LNCAP (cell line): ENCODE results near the gene CCDC149.

Experiments
- TF ChIP-seq, protein P1 (sequence below): fragments of 450-650 bp; IDR thresholded peaks from 2 replicates; pipeline ENCODE4 v1.5.1; 2017; ENCODE audit warnings: mild to moderate bottlenecking

CCDC149 gene

GRCh38 chr4:24794916-24795665 lies 117.8 kb downstream of the CCDC149 start, which contains the start of gene SOD3:
TSS of gene SOD3 (plus strand) at chr4:24795573. CDS start at chr4:24799522, 3,949 bp downstream.
- TF ChIP-seq, protein P1, sequence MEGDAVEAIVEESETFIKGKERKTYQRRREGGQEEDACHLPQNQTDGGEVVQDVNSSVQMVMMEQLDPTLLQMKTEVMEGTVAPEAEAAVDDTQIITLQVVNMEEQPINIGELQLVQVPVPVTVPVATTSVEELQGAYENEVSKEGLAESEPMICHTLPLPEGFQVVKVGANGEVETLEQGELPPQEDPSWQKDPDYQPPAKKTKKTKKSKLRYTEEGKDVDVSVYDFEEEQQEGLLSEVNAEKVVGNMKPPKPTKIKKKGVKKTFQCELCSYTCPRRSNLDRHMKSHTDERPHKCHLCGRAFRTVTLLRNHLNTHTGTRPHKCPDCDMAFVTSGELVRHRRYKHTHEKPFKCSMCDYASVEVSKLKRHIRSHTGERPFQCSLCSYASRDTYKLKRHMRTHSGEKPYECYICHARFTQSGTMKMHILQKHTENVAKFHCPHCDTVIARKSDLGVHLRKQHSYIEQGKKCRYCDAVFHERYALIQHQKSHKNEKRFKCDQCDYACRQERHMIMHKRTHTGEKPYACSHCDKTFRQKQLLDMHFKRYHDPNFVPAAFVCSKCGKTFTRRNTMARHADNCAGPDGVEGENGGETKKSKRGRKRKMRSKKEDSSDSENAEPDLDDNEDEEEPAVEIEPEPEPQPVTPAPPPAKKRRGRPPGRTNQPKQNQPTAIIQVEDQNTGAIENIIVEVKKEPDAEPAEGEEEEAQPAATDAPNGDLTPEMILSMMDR = no peak

GRCh38 chr4:24794480-24794879 lies 118.4 kb downstream of the CCDC149 start:
- TF ChIP-seq, protein P1 = no peak

- TF ChIP-seq, protein P1 = no peak
Measured at GRCh38 chr4:24794051-24794450, 118.8 kb downstream of the CCDC149 start.

- TF ChIP-seq, protein P1 = peak; percentile 36; the same call in 1 of the 2 replicates
Measured at GRCh38 chr4:24793219-24794005, 119.4 kb downstream of the CCDC149 start.

- TF ChIP-seq, protein P1 = no peak
Measured at GRCh38 chr4:24792552-24792951, 120.3 kb downstream of the CCDC149 start.

GRCh38 chr4:24791043-24791442 lies 121.8 kb downstream of the CCDC149 start:
- TF ChIP-seq, protein P1 = no peak

DNA sequence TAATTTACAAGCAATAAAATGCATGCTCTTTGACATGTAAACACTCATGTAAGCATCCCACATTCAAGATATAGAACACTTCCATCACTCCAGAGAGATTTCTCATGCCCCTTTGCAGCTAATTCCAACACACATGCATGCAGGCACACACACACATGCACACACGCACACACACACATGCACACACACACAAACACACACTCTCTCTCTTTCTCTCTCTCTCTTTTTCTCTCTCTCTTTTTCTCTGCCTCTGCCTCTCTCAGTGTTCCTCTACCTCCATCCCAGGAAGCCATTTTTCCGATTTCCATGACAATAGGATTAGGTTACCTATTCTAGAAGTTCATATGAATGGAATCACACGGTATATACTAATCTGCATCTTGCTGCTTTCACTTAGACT lies 129.3 kb downstream of the CCDC149 start:
- TF ChIP-seq, protein P1 = no peak
